ENCODE results near the gene ANKRA2. TPM values are rescaled to one million over a fixed set of nuclear protein-coding genes. Genes with fewer than 3 reads are reported as not detected.

ANKRA2 gene
- total RNA-seq, 4 donors from 2014 or later = 25.7 to 57.8 (median 27.6) TPM

DNA sequence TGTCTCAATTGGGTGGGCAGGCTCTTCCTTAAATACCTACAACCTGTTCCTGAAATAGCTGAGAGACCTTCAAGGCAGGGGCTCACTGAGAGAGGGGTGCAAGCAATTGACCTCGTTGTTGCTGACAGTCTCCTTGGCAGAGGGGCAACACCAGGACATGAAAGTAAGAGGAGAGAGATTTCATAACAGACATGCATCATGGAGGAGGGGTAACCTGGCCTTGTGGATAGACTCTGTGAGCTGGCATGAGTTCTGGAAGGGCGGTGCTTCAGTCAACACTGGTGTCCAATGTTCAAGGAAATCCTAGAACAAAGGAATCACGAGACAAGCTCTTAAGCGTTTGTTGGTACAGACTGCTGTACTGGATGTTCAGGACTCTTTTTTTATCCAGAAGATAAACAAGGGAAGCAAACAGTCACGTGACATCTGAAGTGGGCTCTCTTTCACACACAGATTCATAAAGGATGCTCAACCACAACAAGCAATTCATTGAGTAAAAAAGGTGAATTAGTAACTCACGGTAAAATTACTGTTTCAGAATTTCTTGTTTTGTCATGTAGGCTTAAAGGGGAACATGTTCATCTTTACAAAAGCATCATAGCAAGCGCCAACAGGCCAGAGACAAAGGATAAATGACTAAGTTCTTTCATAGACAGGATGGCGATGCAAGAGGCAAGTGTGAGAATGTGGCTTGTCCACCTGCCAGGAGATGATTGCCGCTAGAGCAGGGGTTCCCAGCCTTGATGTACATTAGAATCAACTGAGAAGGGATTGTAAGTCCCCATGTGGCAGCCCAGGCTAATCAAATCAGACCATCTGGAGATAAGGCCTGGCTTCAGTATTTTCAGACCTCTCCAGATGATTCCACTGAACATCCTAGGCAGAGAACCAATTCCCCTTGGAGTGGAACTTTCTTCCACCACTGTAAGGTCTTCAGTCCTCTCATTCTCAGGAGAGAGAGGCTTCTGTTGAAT is 20.7 kb downstream of the ANKRA2 start:
- H3K36me3 ChIP-seq = no peaks in the 10 kb centered on the region
- H3K27me3 ChIP-seq = no peaks in the 10 kb centered on the region
- H3K4me1 ChIP-seq = peaks cover 0 to 6% (median 0%) of the 10 kb centered on the region in 4 donors
- H3K9me3 ChIP-seq = no peaks in the 10 kb centered on the region
- H3K27ac ChIP-seq = peak overlapping the region in 2 of 4 donors; percentile 58 to 70
- DNase-seq = peak in 2 of 3 donors; percentile 74 to 83
- TF ChIP-seq CTCF (IDR thresholded peaks at IDR 0.05) (no peak), POLR2A (IDR thresholded peaks at IDR 0.05) (no peak)
- no peak overlapping the region for H3K4me3 ChIP-seq

- no peak overlapping the region for H3K4me3 ChIP-seq
- no peaks in the 10 kb centered on the region for H3K36me3 ChIP-seq
- DNase-seq = no peak
- peaks cover 0 to 6% (median 0%) of the 10 kb centered on the region in 4 donors for H3K4me1 ChIP-seq
- H3K27me3 ChIP-seq = no peaks in the 10 kb centered on the region
- peak overlapping the region in 2 of 4 donors; percentile 5 to 45 for H3K27ac ChIP-seq
- H3K9me3 ChIP-seq = no peaks in the 10 kb centered on the region
- TF ChIP-seq POLR2A (IDR thresholded peaks at IDR 0.05) = no peak
- no peak for TF ChIP-seq CTCF (IDR thresholded peaks at IDR 0.05)
These were observed 23.4 kb downstream of the ANKRA2 start for GRCh38 chr5:73542020-73542419.

GRCh38 chr5:73540192-73540591 is 25.2 kb downstream of the ANKRA2 start:
- Histone ChIP-seq H3K9me3 (no peaks in the 10 kb centered on the region), H3K36me3 (no peaks in the 10 kb centered on the region), H3K4me1 (peaks cover 0 to 6% (median 0%) of the 10 kb centered on the region in 4 donors), H3K4me3 (no peak overlapping the region), H3K27me3 (no peaks in the 10 kb centered on the region), H3K27ac (no peak overlapping the region)
- no peak for DNase-seq
- TF ChIP-seq CTCF (IDR thresholded peaks at IDR 0.05) (no peak), POLR2A (IDR thresholded peaks at IDR 0.05) (no peak)

- TF ChIP-seq CTCF (IDR thresholded peaks at IDR 0.05) (no peak), POLR2A (IDR thresholded peaks at IDR 0.05) (no peak)
- Histone ChIP-seq H3K4me1 (peaks cover 0 to 6% (median 0%) of the 10 kb centered on the region in 4 donors), H3K27me3 (no peaks in the 10 kb centered on the region), H3K4me3 (no peak overlapping the region), H3K27ac (no peak overlapping the region), H3K36me3 (no peaks in the 10 kb centered on the region), H3K9me3 (no peaks in the 10 kb centered on the region)
- DNase-seq = no peak
These were observed 25.7 kb downstream of the ANKRA2 start for GRCh38 chr5:73539730-73540129.

GRCh38 chr5:73534971-73535370 is 30.5 kb downstream of the ANKRA2 start:
- H3K4me3 ChIP-seq = no peak overlapping the region
- no peaks in the 10 kb centered on the region for H3K4me1 ChIP-seq
- no peaks in the 10 kb centered on the region for H3K27me3 ChIP-seq
- H3K9me3 ChIP-seq = no peaks in the 10 kb centered on the region
- no peaks in the 10 kb centered on the region for H3K36me3 ChIP-seq
- no peak for DNase-seq
- no peak overlapping the region for H3K27ac ChIP-seq
- TF ChIP-seq POLR2A (IDR thresholded peaks at IDR 0.05) = no peak
- TF ChIP-seq CTCF (IDR thresholded peaks at IDR 0.05) = no peak

Measured in Peyer's patch (tissue), 4 donors.